ENCODE data around the gene DUSP9.
"Not testable (repeated sequence)": the region's sequence is repeated elsewhere in the genome, so short reads cannot be mapped to it uniquely, and the experiment has no call there.

- TF ChIP-seq EZH2phosphoT487 (IDR thresholded peaks at IDR 0.05; ENCODE audit: low read depth, severe bottlenecking, unreplicated experiment), result not testable (repeated sequence)
- TF ChIP-seq, protein P1, sequence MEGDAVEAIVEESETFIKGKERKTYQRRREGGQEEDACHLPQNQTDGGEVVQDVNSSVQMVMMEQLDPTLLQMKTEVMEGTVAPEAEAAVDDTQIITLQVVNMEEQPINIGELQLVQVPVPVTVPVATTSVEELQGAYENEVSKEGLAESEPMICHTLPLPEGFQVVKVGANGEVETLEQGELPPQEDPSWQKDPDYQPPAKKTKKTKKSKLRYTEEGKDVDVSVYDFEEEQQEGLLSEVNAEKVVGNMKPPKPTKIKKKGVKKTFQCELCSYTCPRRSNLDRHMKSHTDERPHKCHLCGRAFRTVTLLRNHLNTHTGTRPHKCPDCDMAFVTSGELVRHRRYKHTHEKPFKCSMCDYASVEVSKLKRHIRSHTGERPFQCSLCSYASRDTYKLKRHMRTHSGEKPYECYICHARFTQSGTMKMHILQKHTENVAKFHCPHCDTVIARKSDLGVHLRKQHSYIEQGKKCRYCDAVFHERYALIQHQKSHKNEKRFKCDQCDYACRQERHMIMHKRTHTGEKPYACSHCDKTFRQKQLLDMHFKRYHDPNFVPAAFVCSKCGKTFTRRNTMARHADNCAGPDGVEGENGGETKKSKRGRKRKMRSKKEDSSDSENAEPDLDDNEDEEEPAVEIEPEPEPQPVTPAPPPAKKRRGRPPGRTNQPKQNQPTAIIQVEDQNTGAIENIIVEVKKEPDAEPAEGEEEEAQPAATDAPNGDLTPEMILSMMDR (IDR thresholded peaks at IDR 0.05; ENCODE audit: poor library complexity), result not testable (repeated sequence)
Observed at GRCh38 chrX:153694256-153694655, 47.3 kb downstream of the DUSP9 start.
